Mesodermal cell (in vitro differentiated cells): ENCODE results near the gene RDH16.
A peak's percentile ranks its signal among the peaks of the same experiment; 100 is the strongest.

Source experiments
- H3K27ac ChIP-seq: 2 replicates; pipeline ENCODE4 v1.7.0; 2013; ENCODE audit warnings: mild to moderate bottlenecking, low read depth, low read length, moderate library complexity; ENCODE audit not compliant: severe bottlenecking
- H3K36me3 ChIP-seq: 2 replicates; pipeline ENCODE4 v1.7.1; 2013; ENCODE audit warnings: mild to moderate bottlenecking, low read length, moderate library complexity; ENCODE audit not compliant: control insufficient read depth, insufficient read depth
- H3K4me1 ChIP-seq: one replicate; pipeline ENCODE4 v1.7.1; 2013; ENCODE audit warnings: mild to moderate bottlenecking, low read length; ENCODE audit not compliant: insufficient read depth, control insufficient read depth, poor library complexity, severe bottlenecking
- H3K4me3 ChIP-seq: 2 replicates; pipeline ENCODE4 v1.7.0; 2013; ENCODE audit warnings: low read length, control low read depth, mild to moderate bottlenecking; ENCODE audit not compliant: insufficient read depth, poor library complexity, severe bottlenecking; ENCODE audit errors: extremely low read depth
- H3K9me3 ChIP-seq: 2 replicates; pipeline ENCODE4 v1.7.1; 2013; ENCODE audit warnings: mild to moderate bottlenecking, low read length, moderate library complexity; ENCODE audit not compliant: control insufficient read depth
- WGBS, 2 experiments: methylation state at CpG; one replicate each; pipeline ENCODE4 v1.1.5; 2013; ENCODE audit warnings: missing lambda C conversion rate in 2 of 2; ENCODE audit not compliant: insufficient coverage in 2 of 2; 5-methylcytosine and 5-hydroxymethylcytosine counted together

Gene RDH16

GRCh38 chr12:56996793-56997545, 39.6 kb upstream of the RDH16 start:
- no peaks in the 10 kb centered on the region for H3K9me3 ChIP-seq
- H3K36me3 ChIP-seq, result peaks cover 57% of the 10 kb centered on the region
- no peak overlapping the region for H3K4me3 ChIP-seq
- WGBS, 2 experiments, result 92 to 96% methylated on average over 7 to 11 of the region's 12 CpGs
- peaks cover 10% of the 10 kb centered on the region for H3K4me1 ChIP-seq
- H3K27ac ChIP-seq, result no peak overlapping the region

GRCh38 chr12:56995930-56996496, 38.6 kb upstream of the RDH16 start:
- 100% methylated on average over 9 to 11 of the region's 11 CpGs for WGBS, 2 experiments
- Histone ChIP-seq H3K36me3 (peaks cover 47% of the 10 kb centered on the region), H3K9me3 (no peaks in the 10 kb centered on the region)

GRCh38 chr12:56995201-56995929, 38.0 kb upstream of the RDH16 start:
- H3K4me1 ChIP-seq, result peaks cover 11% of the 10 kb centered on the region

More at GRCh38 chr12:56995930-56996496, 38.6 kb upstream of the RDH16 start:
- H3K4me3 ChIP-seq, result no peak overlapping the region
- H3K27ac ChIP-seq, result no peak overlapping the region
- peaks cover 7% of the 10 kb centered on the region for H3K4me1 ChIP-seq

DNA sequence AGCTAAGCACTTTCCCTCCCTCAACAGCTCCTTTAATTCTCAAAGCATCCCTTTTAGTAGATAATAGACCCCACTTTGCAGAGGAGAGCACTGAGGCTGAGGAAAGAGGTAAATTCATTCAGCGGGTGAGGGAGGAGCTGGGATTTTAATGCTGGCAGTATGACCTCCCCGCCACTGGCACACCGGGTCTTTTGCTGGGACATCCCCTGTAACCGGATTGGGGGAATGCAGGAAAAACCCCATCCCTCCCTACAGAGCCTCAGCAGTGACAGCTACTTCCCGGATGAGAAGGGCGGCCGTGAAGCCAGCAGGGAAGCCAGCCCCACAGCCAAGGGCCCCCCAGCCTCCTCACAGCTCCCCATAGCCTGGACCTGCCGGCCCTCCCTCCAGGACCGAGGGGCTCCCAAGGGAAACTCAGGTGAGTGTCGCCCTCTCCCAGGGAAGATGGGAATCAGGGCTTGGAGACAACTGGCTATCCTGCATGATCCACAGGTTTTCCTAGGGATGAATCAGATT, 36.9 kb upstream of the RDH16 start:
- Histone ChIP-seq H3K36me3 (peaks cover 30% of the 10 kb centered on the region), H3K27ac (no peak overlapping the region), H3K4me1 (peaks cover 16% of the 10 kb centered on the region), H3K9me3 (no peaks in the 10 kb centered on the region), H3K4me3 (no peak overlapping the region)
- WGBS, 2 experiments, result 85 to 90% methylated on average over 2 to 6 of the region's 10 CpGs

More at GRCh38 chr12:56995201-56995929, 38.0 kb upstream of the RDH16 start:
- no peak overlapping the region for H3K27ac ChIP-seq
- no peaks in the 10 kb centered on the region for H3K9me3 ChIP-seq
- peaks cover 40% of the 10 kb centered on the region for H3K36me3 ChIP-seq
- 97 to 98% methylated on average over 25 to 26 of the region's 26 CpGs for WGBS, 2 experiments
- no peak overlapping the region for H3K4me3 ChIP-seq

DNA sequence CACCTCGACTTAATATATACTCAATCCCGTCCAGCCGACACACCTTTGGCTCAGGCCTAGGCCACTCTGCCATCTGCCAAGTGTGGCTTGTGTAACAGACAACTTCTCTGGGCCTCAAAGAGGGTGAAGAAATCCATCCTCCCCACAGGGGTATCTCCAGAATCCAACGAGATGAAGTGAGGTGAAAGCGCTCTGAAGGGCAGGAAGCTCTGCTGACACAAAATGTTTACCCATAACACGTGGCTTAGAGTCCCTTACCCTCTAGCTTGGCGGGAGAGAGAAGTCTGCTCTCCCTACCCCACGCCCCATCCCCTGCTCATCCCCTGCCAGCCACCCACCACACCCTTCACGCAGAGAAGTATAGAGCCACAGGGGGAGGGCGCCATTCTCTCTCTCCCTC, 35.9 kb upstream of the RDH16 start:
- Histone ChIP-seq H3K4me1 (peaks cover 23% of the 10 kb centered on the region), H3K4me3 (no peak overlapping the region), H3K36me3 (peaks cover 21% of the 10 kb centered on the region), H3K27ac (no peak overlapping the region), H3K9me3 (no peaks in the 10 kb centered on the region)
- WGBS, 2 experiments, result 80 to 83% methylated on average over 4 to 6 of the region's 10 CpGs

GRCh38 chr12:56991319-56992246, 34.2 kb upstream of the RDH16 start:
- peaks cover 28% of the 10 kb centered on the region for H3K4me1 ChIP-seq
- no peak overlapping the region for H3K27ac ChIP-seq
- H3K9me3 ChIP-seq, result no peaks in the 10 kb centered on the region
- H3K36me3 ChIP-seq, result peaks cover 5% of the 10 kb centered on the region
- H3K4me3 ChIP-seq, result no peak overlapping the region
- WGBS, 2 experiments, result 87 to 88% methylated on average over 6 to 8 of the region's 8 CpGs

DNA sequence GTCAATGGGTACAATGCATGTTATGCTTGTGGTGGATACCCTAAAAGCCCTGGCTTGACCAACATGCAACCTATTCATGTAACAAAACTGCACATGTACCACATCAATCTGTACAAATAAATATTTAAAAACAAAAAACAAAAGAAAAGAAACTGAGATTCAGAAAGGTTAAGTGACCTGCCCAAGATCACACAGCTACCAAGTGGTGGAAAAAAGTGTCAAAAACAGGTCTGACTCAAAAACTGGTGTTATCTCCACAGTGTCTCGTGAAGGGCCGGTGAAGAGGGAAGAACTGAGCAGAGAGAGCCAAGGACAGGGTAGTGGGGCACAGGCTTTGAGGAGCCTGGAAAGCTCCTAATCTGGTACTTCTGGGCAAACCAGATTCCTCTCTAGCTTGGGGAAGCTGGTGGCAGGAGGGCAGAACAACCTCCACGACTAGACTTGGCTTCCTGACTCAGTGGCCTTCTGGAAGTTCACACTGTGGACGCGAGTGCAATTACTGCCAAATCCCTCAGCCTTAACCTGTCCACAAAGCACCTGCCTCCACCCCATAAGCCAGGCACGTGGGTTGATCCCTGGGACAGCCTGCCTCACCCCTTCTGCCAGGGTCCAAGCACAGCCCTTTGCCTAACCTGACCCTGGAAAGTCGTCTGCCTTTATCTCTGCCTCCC, 33.4 kb upstream of the RDH16 start:
- 83 to 89% methylated on average over 4 to 5 of the region's 7 CpGs for WGBS, 2 experiments
- Histone ChIP-seq H3K27ac (no peak overlapping the region), H3K4me3 (no peak overlapping the region), H3K9me3 (no peaks in the 10 kb centered on the region), H3K4me1 (peaks cover 29% of the 10 kb centered on the region), H3K36me3 (peaks cover 5% of the 10 kb centered on the region)

- no peak overlapping the region for H3K27ac ChIP-seq
- no peak overlapping the region for H3K4me3 ChIP-seq
- 100% methylated on average over 1 to 2 of the region's 7 CpGs for WGBS, 2 experiments
- no peaks in the 10 kb centered on the region for H3K36me3 ChIP-seq
- peaks cover 30% of the 10 kb centered on the region for H3K4me1 ChIP-seq
- H3K9me3 ChIP-seq, result no peaks in the 10 kb centered on the region
Observed at GRCh38 chr12:56989861-56990610, 32.6 kb upstream of the RDH16 start.

DNA sequence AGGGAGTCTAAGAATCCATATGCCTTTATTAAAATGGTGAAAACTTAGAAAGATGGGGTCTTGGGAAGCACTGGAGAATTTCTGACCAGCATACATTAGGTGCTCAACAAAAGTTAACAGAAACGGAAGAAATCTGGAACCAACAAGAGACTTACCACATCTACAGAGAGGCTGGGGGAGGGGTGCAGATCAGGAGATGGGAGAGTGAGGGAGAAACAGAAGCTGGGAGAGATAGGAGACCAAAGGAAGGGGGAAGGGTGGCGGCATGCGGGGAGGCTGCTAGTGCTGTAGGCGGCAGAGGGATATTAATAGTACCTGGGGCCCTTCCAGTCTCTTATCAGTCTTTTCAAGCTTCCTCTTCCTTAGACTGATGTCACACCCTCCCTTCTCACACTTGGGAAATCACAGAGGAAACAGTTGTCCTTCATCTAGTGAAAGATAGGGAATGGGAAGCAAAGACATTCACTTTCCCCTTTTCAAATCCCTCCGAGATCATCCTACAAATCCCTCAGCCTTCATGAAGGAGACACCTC, 30.9 kb upstream of the RDH16 start:
- Histone ChIP-seq H3K4me1 (peaks cover 30% of the 10 kb centered on the region), H3K4me3 (no peak overlapping the region), H3K27ac (peak overlapping the region; percentile 38), H3K9me3 (no peaks in the 10 kb centered on the region), H3K36me3 (no peaks in the 10 kb centered on the region)
- WGBS, 2 experiments, result 60% methylated on average over 1 of the region's 5 CpGs; no CpG with 5 or more reads in 1 of the 2 experiments
